CD14-positive monocyte (primary cell): ENCODE data around the gene RFPL1. TPM values are rescaled to one million over a fixed set of nuclear protein-coding genes. Genes with fewer than 3 reads are reported as not detected.

Source experiments
- DNase-seq, 3 donors: peaks; one replicate each; pipeline ENCODE4 v3.0.0-alpha.2; 2011 to 2022
- H2AFZ ChIP-seq: 2 replicates; pipeline ENCODE4 v1.6.0; 2012; ENCODE audit warnings: mild to moderate bottlenecking, low read depth, low read length, inconsistent platforms; ENCODE audit not compliant: insufficient read depth, poor library complexity, severe bottlenecking
- H3K27ac ChIP-seq, 2 donors: 1 replicate in 1 of 2; 2 replicates in 1 of 2; pipeline ENCODE4 v1.5.1; 2012 to 2013; ENCODE audit warnings: low read length in 2 of 2, control low read depth in 1 of 2, inconsistent platforms in 1 of 2, low read depth in 1 of 2, mild to moderate bottlenecking in 1 of 2
- H3K27me3 ChIP-seq, 2 donors: one replicate each; pipeline versions ENCODE4 v1.6.0 to v1.6.1; 2011 to 2013; ENCODE audit warnings: low read length in 2 of 2; ENCODE audit not compliant: control insufficient read depth in 2 of 2, insufficient read depth in 2 of 2
- H3K36me3 ChIP-seq, 2 donors: replicated peaks in 1 of 2; 1 replicate in 1 of 2; 2 replicates in 1 of 2; pipeline versions ENCODE4 v1.5.1 to v1.6.1; 2012 to 2013; ENCODE audit warnings: low read length in 2 of 2, control low read depth in 1 of 2, inconsistent platforms in 1 of 2, mild to moderate bottlenecking in 1 of 2; ENCODE audit not compliant: insufficient read depth in 2 of 2, control insufficient read depth in 1 of 2
- H3K4me1 ChIP-seq, 2 donors: 1 replicate in 1 of 2; 2 replicates in 1 of 2; pipeline versions ENCODE4 v1.5.1 to v1.6.1; 2012 to 2013; ENCODE audit warnings: low read length in 2 of 2, control low read depth in 1 of 2, inconsistent platforms in 1 of 2, mild to moderate bottlenecking in 1 of 2, moderate library complexity in 1 of 2; ENCODE audit not compliant: insufficient read depth in 2 of 2, control insufficient read depth in 1 of 2
- H3K4me2 ChIP-seq: replicated peaks from 2 replicates; pipeline ENCODE3; 2012; ENCODE audit warnings: low read length, moderate library complexity, mild to moderate bottlenecking; ENCODE audit not compliant: poor library complexity, severe bottlenecking; ENCODE audit errors: extremely low read depth
- H3K4me3 ChIP-seq, 3 experiments: fragments of 200-600 bp in 1 of 3; sonication (generic) in 1 of 3; replicated peaks in 1 of 3; 1 replicate in 2 of 3; 2 replicates in 1 of 3; pipeline ENCODE4 v1.5.1; 2011 to 2013; ENCODE audit warnings: low read length in 3 of 3, mild to moderate bottlenecking in 3 of 3, control low read depth in 2 of 3, low read depth in 2 of 3, inconsistent platforms in 1 of 3, moderate library complexity in 1 of 3
- H3K79me2 ChIP-seq: 2 replicates; pipeline ENCODE4 v1.6.0; 2012; ENCODE audit warnings: mild to moderate bottlenecking, control low read depth, inconsistent platforms, low read length, moderate library complexity; ENCODE audit not compliant: insufficient read depth
- H3K9ac ChIP-seq: 2 replicates; pipeline ENCODE4 v1.6.0; 2017; ENCODE audit warnings: low read length, mild to moderate bottlenecking; ENCODE audit not compliant: insufficient read depth, poor library complexity, severe bottlenecking
- H3K9me3 ChIP-seq, 2 donors: replicated peaks in 1 of 2; 1 replicate in 1 of 2; 2 replicates in 1 of 2; pipeline versions ENCODE4 v1.5.1 to v1.6.1; 2012 to 2013; ENCODE audit warnings: low read length in 2 of 2, control low read depth in 1 of 2; ENCODE audit not compliant: control insufficient read depth in 1 of 2, insufficient read depth in 1 of 2
- H4K20me1 ChIP-seq: 2 replicates; pipeline ENCODE4 v1.6.0; 2012; ENCODE audit warnings: mild to moderate bottlenecking, low read length, control low read depth, moderate library complexity; ENCODE audit not compliant: insufficient read depth
- H3K27ac Mint-ChIP-seq, 7 donors: one replicate each; pipeline ENCODE4 v1.8.0; 2020; ENCODE audit warnings: mild to moderate bottlenecking in 7 of 7, mixed read lengths in 7 of 7, moderate library complexity in 6 of 7, inconsistent platforms in 2 of 7
- H3K27me3 Mint-ChIP-seq, 3 donors: one replicate each; pipeline ENCODE4 v1.8.0; 2021 to 2022; ENCODE audit warnings: low read depth in 3 of 3, mild to moderate bottlenecking in 3 of 3, mixed read lengths in 3 of 3, moderate library complexity in 3 of 3, inconsistent platforms in 1 of 3
- H3K36me3 Mint-ChIP-seq, 2 donors: one replicate each; pipeline ENCODE4 v1.8.0; 2020; ENCODE audit warnings: mixed read lengths in 2 of 2, inconsistent platforms in 1 of 2, mild to moderate bottlenecking in 1 of 2
- H3K4me1 Mint-ChIP-seq: one replicate; pipeline ENCODE4 v1.8.0; 2020; ENCODE audit warnings: mild to moderate bottlenecking, mixed read lengths
- H3K4me3 Mint-ChIP-seq, 2 donors: one replicate each; pipeline ENCODE4 v1.8.0; 2020; ENCODE audit warnings: mild to moderate bottlenecking in 2 of 2, mixed read lengths in 2 of 2, moderate library complexity in 1 of 2
- H3K9me3 Mint-ChIP-seq, 7 donors: one replicate each; pipeline ENCODE4 v1.8.0; 2020 to 2022; ENCODE audit warnings: mixed read lengths in 7 of 7, mild to moderate bottlenecking in 6 of 7, moderate library complexity in 6 of 7, inconsistent platforms in 2 of 7
- WGBS: methylation state at CpG from one replicate; pipeline ENCODE4 v1.1.5; 2013; ENCODE audit warnings: missing lambda C conversion rate; ENCODE audit not compliant: insufficient coverage; 5-methylcytosine and 5-hydroxymethylcytosine counted together
- intact Hi-C, 2 donors: fragments of 100-400 bp; cut with micrococcal nuclease; formaldehyde crosslinking; loops; one replicate each; pipeline versions ENCODE4 v1.15.0 to v1.15.1; 2023
- polyA plus RNA-seq, 3 donors: library from polyadenylated mRNA; depleted of rRNA in 1 of 3; unstranded in 2 of 3; stranded (reverse) in 1 of 3; fragments of 300-500 nt in 2 of 3; fragments of >200 nt in 1 of 3; fragmentation: Illumina TruSeq in 2 of 3; gene quantifications; 1 replicate in 2 of 3; 2 replicates in 1 of 3; pipeline ENCODE4 v1.2.3, GENCODE V29; 2012 to 2021
- TF ChIP-seq, protein P1 (sequence below): fragments of 200-600 bp; IDR thresholded peaks from one replicate; pipeline ENCODE4 v1.8.0; 2022; ENCODE audit warnings: antibody characterized with exemption, mild to moderate bottlenecking

Gene RFPL1
- polyA plus RNA-seq, 3 donors: 0.20 TPM; not detected in 2

DNA sequence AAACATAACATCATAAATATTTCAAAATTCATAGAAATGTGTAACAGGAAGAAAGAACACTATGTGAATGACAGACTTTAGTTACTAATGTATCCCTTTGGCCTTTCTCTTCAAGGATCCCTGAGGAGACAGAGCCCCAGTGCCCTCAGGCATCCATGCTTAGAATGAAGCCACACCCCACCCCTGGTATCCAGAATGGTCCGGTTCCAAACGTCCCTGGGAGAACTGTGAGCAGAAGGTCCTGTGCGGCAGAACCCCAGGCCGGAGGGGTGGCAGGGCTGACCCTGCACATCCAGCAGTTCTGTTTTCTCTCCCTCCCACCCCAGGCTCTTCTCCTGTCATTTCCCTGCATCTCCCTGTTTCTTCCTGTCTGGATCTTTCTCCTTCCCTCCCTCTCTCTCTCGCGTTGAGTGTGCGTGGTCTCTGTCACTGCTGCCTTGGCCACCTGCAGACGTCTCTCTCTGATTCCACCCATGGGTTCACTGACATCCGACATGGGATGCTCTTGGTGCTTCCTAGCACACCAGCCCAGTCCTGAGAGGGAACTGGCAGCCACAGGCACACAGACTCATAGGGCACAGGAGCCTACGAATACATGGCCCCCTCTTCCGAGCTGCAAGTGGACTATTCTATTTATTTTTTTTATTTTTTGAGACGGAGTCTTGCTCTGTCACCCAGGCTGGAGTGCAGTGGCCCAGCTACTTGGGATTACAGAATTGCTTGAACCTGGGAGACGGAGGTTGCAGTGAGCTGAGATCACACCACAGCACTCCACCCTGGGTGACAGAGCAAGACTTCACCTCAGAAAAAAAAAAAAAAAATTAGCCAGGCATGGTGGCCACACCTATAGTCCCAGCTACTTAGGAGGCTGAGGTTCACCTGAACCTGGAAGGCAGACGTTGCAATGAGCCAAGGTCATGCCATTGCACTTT is 5.7 kb downstream of the RFPL1 start:
- no peak overlapping the region for H3K27ac Mint-ChIP-seq

DNA sequence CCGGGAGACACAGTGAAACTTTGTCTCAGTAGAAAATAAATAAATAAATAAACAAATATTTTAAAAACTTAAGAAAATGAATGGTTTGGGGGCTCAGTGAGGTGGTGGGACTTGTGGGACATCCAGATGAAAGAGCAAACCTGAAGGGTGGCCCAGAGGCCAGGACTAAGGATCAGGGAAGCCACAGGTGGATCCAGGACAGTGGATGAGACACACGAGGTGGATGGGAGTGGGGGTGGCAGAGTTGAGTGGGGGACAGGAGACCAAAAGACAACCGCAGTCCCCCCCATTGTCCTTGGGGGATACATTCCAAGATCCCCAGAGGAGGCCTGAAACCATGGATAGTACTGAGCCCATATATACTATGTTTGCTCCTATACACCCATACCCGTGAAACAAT is 7.1 kb downstream of the RFPL1 start:
- H4K20me1 ChIP-seq: no peaks in the 10 kb centered on the region
- Mint-ChIP-seq H3K36me3 (no peaks in the 10 kb centered on the region), H3K9me3 (no peaks in the 10 kb centered on the region), H3K4me3 (no peak overlapping the region), H3K4me1 (no peaks in the 10 kb centered on the region), H3K27me3 (peaks cover 2 to 5% (median 4%) of the 10 kb centered on the region in 3 donors), H3K27ac (no peak overlapping the region)
- H3K9ac ChIP-seq: no peak overlapping the region
- intact Hi-C loops: no loop called here
- H3K4me2 ChIP-seq: no peak overlapping the region
- WGBS: no CpG with 5 or more reads among the region's 4 CpGs
- no peaks in the 10 kb centered on the region for H3K36me3 ChIP-seq
- no peak for DNase-seq
- no peaks in the 10 kb centered on the region for H3K4me1 ChIP-seq
- H3K4me3 ChIP-seq: no peak overlapping the region
- no peaks in the 10 kb centered on the region for H3K27me3 ChIP-seq
- no peaks in the 10 kb centered on the region for H3K79me2 ChIP-seq
- TF ChIP-seq, protein P1, sequence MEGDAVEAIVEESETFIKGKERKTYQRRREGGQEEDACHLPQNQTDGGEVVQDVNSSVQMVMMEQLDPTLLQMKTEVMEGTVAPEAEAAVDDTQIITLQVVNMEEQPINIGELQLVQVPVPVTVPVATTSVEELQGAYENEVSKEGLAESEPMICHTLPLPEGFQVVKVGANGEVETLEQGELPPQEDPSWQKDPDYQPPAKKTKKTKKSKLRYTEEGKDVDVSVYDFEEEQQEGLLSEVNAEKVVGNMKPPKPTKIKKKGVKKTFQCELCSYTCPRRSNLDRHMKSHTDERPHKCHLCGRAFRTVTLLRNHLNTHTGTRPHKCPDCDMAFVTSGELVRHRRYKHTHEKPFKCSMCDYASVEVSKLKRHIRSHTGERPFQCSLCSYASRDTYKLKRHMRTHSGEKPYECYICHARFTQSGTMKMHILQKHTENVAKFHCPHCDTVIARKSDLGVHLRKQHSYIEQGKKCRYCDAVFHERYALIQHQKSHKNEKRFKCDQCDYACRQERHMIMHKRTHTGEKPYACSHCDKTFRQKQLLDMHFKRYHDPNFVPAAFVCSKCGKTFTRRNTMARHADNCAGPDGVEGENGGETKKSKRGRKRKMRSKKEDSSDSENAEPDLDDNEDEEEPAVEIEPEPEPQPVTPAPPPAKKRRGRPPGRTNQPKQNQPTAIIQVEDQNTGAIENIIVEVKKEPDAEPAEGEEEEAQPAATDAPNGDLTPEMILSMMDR: no peak
- no peak overlapping the region for H2AFZ ChIP-seq
- no peaks in the 10 kb centered on the region for H3K9me3 ChIP-seq
- no peak overlapping the region for H3K27ac ChIP-seq

More for the DNA sequence above, 5.7 kb downstream of the RFPL1 start:
- Mint-ChIP-seq H3K36me3 (no peaks in the 10 kb centered on the region), H3K4me3 (no peak overlapping the region), H3K27me3 (peaks cover 2 to 5% (median 4%) of the 10 kb centered on the region in 3 donors), H3K9me3 (no peaks in the 10 kb centered on the region), H3K4me1 (no peaks in the 10 kb centered on the region)
- no peak overlapping the region for H3K9ac ChIP-seq
- no peak overlapping the region for H3K4me3 ChIP-seq
- intact Hi-C loops: no loop called here
- no peaks in the 10 kb centered on the region for H3K27me3 ChIP-seq
- H3K79me2 ChIP-seq: no peaks in the 10 kb centered on the region
- H4K20me1 ChIP-seq: no peaks in the 10 kb centered on the region
- no peaks in the 10 kb centered on the region for H3K4me1 ChIP-seq
- no peak overlapping the region for H3K4me2 ChIP-seq
- H2AFZ ChIP-seq: no peak overlapping the region
- no peak for DNase-seq
- TF ChIP-seq, protein P1: no peak
- no peaks in the 10 kb centered on the region for H3K9me3 ChIP-seq
- 82% methylated on average over 11 of the region's 14 CpGs for WGBS
- H3K36me3 ChIP-seq: no peaks in the 10 kb centered on the region
- H3K27ac ChIP-seq: no peak overlapping the region
